Measurements from ENCODE around the gene JADE2.

JADE2 gene

GRCh38 chr5:134509308-134510040 lies 16.0 kb upstream of the JADE2 start:
- no peak for TF ChIP-seq CTCF (IDR thresholded peaks at IDR 0.05; ENCODE audit: low read length)
- TF ChIP-seq EZH2 (IDR thresholded peaks at IDR 0.05; ENCODE audit: borderline replicate concordance, low read length): no peak
- Histone ChIP-seq H3K4me2 (ENCODE audit: low read length) (no peak overlapping the region), H3K27ac (ENCODE audit: low read depth, low read length, poor library complexity, severe bottlenecking) (no peak overlapping the region), H3K79me2 (ENCODE audit: insufficient read depth, low read length) (no peaks in the 10 kb centered on the region), H2AFZ (ENCODE audit: low read length) (no peak overlapping the region), H4K20me1 (ENCODE audit: insufficient read depth, low read length) (no peaks in the 10 kb centered on the region), H3K4me1 (ENCODE audit: insufficient read depth, low read length, severe bottlenecking) (no peaks in the 10 kb centered on the region), H3F3A (ENCODE audit: insufficient read depth, low read length) (no peaks in the 10 kb centered on the region), H3K9me3 (ENCODE audit: low read length) (no peaks in the 10 kb centered on the region), H3K4me3 (ENCODE audit: low read depth, low read length, poor library complexity, severe bottlenecking) (no peak overlapping the region), H3K27me3 (ENCODE audit: insufficient read depth, low read length) (no peaks in the 10 kb centered on the region), H3K36me3 (ENCODE audit: insufficient read depth, low read length) (no peaks in the 10 kb centered on the region), H3K9ac (ENCODE audit: low read length) (no peak overlapping the region), H3K9me2 (ENCODE audit: low read depth, low read length) (no peaks in the 10 kb centered on the region)

- Histone ChIP-seq H3K4me1 (ENCODE audit: insufficient read depth, low read length, severe bottlenecking) (no peaks in the 10 kb centered on the region), H3K9me3 (ENCODE audit: low read length) (no peaks in the 10 kb centered on the region), H4K20me1 (ENCODE audit: insufficient read depth, low read length) (no peaks in the 10 kb centered on the region), H3K27ac (ENCODE audit: low read depth, low read length, poor library complexity, severe bottlenecking) (no peak overlapping the region), H3K79me2 (ENCODE audit: insufficient read depth, low read length) (no peaks in the 10 kb centered on the region), H3F3A (ENCODE audit: insufficient read depth, low read length) (no peaks in the 10 kb centered on the region), H3K4me3 (ENCODE audit: low read depth, low read length, poor library complexity, severe bottlenecking) (no peak overlapping the region), H3K36me3 (ENCODE audit: insufficient read depth, low read length) (no peaks in the 10 kb centered on the region), H2AFZ (ENCODE audit: low read length) (no peak overlapping the region), H3K27me3 (ENCODE audit: insufficient read depth, low read length) (no peaks in the 10 kb centered on the region), H3K9ac (ENCODE audit: low read length) (no peak overlapping the region), H3K9me2 (ENCODE audit: low read depth, low read length) (no peaks in the 10 kb centered on the region), H3K4me2 (ENCODE audit: low read length) (no peak overlapping the region)
- TF ChIP-seq EZH2 (IDR thresholded peaks at IDR 0.05; ENCODE audit: borderline replicate concordance, low read length) (no peak), CTCF (IDR thresholded peaks at IDR 0.05; ENCODE audit: low read length) (no peak)
These were observed 14.3 kb upstream of the JADE2 start for GRCh38 chr5:134510970-134511795.

- Histone ChIP-seq H3K9me2 (ENCODE audit: low read depth, low read length) (no peaks in the 10 kb centered on the region), H3K79me2 (ENCODE audit: insufficient read depth, low read length) (no peaks in the 10 kb centered on the region), H3K36me3 (ENCODE audit: insufficient read depth, low read length) (no peaks in the 10 kb centered on the region), H3K9ac (ENCODE audit: low read length) (no peak overlapping the region), H3K4me3 (ENCODE audit: low read depth, low read length, poor library complexity, severe bottlenecking) (no peak overlapping the region), H2AFZ (ENCODE audit: low read length) (no peak overlapping the region), H4K20me1 (ENCODE audit: insufficient read depth, low read length) (no peaks in the 10 kb centered on the region), H3K4me1 (ENCODE audit: insufficient read depth, low read length, severe bottlenecking) (no peaks in the 10 kb centered on the region), H3K27me3 (ENCODE audit: insufficient read depth, low read length) (no peaks in the 10 kb centered on the region), H3K4me2 (ENCODE audit: low read length) (no peak overlapping the region), H3F3A (ENCODE audit: insufficient read depth, low read length) (no peaks in the 10 kb centered on the region), H3K9me3 (ENCODE audit: low read length) (no peaks in the 10 kb centered on the region), H3K27ac (ENCODE audit: low read depth, low read length, poor library complexity, severe bottlenecking) (no peak overlapping the region)
- no peak for TF ChIP-seq CTCF (IDR thresholded peaks at IDR 0.05; ENCODE audit: low read length)
These were observed 13.4 kb upstream of the JADE2 start for GRCh38 chr5:134511796-134512660.

All from OCI-LY1 (cell line).